COLO829 (cell line): ENCODE results near the gene DIRAS2.

Source experiments
- DNase-seq: peaks from one replicate; pipeline ENCODE4 v3.0.0; 2012; ENCODE audit warnings: low spot score

DIRAS2 gene

DNA sequence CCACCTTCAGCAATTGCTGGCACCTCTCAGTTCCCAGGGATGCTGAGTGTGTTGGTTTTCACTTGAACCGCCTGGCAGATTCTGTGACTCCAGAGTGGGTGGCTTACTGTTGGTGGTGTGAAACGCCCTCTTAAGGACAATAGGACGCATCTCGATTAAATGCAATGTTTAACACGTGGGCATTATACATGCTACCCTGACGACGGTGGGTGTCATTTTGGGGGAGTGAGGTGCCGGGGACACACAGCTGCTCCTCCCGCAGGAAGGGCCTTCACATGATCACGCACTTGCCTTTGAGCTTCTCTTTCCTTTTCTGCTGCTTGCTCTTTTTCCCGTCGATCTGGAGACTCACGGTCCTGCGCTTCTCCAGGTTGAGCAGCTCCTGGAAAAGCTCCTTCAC, 29.7 kb downstream of the DIRAS2 start:
- no peak for DNase-seq

DNA sequence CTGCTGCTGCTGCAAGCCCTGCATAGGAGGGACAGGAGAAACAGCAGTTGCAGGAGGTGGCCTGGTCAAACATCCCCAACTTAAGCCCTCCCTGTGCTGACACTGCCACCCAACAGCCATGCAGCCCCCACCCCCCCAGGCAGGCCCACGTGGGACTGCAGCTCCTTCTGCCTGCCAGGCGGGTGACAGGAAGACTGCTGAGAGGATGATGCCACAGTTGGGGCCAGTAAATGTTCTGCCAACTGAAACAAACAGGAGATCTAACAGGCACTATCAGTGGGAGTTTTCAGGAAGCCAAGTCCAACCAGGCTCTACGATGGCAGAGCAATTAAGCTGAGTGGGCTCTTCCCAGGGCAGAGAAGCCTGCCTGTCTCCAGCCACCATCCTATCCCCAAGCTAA, 31.1 kb downstream of the DIRAS2 start:
- DNase-seq: no peak

DNA sequence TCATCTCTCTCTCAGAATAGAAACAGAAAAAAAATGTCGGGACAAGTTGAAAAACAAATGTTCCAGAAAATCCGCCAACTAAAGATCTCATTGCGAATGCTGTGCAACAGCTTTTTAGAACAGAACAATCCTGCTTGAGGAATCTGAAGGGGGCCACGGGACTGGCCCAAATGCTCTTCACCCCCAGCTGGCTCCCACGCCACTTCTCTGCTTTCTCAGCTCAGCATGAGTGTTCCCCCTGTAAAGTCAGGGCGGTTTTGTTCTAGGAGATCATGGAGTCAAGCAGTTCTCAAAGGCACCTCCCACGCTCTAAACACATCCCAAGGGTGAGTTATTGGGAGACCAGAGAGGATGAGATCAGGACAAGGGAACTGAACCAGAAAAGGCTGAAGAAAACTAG, 31.5 kb downstream of the DIRAS2 start:
- DNase-seq: no peak

GRCh38 chr9:90607701-90608516, 34.7 kb downstream of the DIRAS2 start:
- no peak for DNase-seq

GRCh38 chr9:90600029-90600428, 42.6 kb downstream of the DIRAS2 start:
- DNase-seq: no peak

GRCh38 chr9:90598191-90598590, 44.4 kb downstream of the DIRAS2 start:
- DNase-seq: no peak

DNA sequence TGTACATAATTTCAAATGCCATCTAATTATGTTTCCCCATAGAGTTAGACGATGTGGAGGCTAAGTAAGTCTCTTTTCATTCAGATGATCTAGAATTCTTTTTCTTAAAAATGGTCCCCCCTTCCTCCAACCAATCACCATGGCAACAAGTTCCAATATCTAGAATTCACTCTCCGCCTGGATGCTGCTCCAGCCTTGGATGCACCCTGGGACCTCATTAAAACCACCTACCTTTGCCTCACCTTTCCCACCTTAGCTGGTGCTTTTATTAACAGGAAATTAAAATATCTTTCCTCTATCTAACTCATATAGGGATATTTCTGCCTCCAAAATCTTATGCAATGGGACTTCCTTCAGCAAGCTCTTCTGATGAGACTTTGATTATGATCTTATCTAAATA, 49.0 kb downstream of the DIRAS2 start:
- no peak for DNase-seq

- no peak for DNase-seq
These were observed 62.0 kb downstream of the DIRAS2 start for GRCh38 chr9:90580576-90580975.

GRCh38 chr9:90579181-90579580, 63.4 kb downstream of the DIRAS2 start:
- no peak for DNase-seq

DNA sequence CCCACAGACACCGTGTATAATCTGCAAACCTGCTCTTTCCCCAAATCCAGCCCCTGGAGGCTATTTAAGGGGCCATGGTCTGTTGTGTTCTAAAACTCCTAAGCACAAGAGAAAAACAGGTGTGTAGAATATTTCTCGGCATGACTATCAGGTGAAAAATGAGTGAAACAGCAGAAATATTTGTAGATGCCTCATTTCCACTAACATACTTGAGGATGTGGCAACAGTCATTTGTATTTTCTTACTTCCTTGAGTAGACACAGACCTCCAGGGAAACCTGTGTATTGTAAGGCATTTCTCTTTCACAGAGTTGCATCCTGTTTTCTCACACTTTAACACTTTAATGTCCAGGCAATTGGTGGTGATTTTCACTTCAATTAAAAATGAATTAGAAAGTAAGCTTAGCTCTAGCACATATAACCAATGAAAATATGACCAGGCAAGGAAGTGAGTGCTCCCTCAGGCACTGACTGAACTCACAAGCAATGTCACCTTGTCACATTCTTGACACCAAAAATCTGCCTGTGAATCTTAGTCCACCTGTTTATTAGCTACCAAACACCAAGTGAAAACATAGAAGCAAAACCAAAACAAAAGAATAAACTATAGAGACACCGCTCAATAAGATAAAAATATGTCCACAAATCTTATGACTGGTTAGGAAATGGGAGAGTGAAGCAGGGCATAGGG, 64.4 kb downstream of the DIRAS2 start:
- DNase-seq: no peak

DNA sequence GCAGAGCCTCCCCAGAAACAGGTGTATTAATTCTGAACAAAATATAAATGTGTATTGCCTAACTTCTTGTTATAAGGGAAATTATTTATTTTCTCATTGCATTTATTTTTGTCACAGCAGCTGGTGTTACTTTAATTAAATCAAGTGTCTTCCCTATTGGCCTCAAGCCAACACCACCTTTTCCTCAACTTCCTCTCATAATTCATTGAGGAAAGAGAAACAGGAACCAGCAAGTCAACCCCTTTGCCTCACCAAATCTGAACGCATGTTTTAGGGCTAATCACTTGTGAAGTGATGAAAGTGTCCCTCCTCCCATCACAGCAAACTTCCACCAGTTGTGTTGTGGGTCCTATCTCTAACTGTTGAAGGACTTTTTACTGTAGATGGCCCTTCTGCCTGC, 73.1 kb downstream of the DIRAS2 start:
- DNase-seq: no peak

GRCh38 chr9:90568667-90569066, 74.0 kb downstream of the DIRAS2 start:
- no peak for DNase-seq

DNA sequence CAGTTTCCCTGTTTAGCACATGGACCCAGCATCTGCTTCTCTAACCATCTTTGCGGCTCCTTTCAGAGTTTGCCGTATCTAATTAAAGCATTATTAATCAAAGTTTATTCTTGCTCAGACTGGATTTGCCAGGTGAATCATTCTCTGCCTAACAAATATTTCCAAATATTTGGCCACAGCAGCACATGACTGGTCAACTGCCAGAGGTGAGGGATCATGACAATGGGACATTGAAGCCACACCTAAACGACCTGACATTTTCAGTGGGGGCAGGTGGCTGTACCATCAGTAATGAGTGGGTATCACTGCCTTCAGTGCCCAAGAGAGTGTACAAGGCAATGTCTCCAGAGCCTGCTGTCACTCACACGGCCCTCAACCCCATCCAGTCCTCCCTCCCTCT, 80.4 kb downstream of the DIRAS2 start:
- no peak for DNase-seq
